Measurements from ENCODE around the gene C6orf62.

C6orf62 gene

GRCh38 chr6:24655215-24655614 is 63.7 kb downstream of the C6orf62 start:
- no peak for DNase-seq (ENCODE audit: low read depth)
- no peak overlapping the region for H3K4me3 ChIP-seq (ENCODE audit: low read length)
- TF ChIP-seq CTCF (conservative IDR thresholded peaks at IDR 0.05; ENCODE audit: low read depth, low read length) = no peak

Data from retinal pigment epithelial cell (primary cell).